Pons (tissue), 1 donor: ENCODE data around the gene TMPRSS3.

Source experiments
- DNase-seq: peaks from one replicate; pipeline ENCODE4 v3.0.0-alpha.2; 2016; ENCODE audit warnings: low spot score

The TMPRSS3 gene

GRCh38 chr21:42370894-42371654 lies 24.8 kb downstream of the TMPRSS3 start:
- no peak for DNase-seq

DNA sequence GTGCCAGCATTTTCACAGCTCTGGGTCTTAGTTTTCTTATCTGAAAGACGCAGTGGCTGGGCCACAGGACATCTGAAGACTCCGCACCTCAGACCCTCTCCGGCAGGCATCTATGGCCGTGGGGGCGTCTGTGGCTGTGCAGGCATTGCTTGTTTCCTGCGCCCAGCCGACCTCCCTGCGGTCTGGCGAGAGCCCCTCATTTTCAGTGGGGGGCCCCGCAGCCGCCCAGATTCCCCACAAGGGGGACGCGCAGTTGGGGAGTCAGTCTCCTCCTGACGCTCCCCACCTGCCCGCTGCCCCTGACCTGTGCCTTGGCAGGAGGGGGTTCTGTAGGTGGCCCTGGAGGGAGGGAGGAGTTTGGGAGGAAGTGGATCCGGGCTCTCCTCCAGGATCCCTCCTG lies 26.0 kb downstream of the TMPRSS3 start:
- no peak for DNase-seq

DNA sequence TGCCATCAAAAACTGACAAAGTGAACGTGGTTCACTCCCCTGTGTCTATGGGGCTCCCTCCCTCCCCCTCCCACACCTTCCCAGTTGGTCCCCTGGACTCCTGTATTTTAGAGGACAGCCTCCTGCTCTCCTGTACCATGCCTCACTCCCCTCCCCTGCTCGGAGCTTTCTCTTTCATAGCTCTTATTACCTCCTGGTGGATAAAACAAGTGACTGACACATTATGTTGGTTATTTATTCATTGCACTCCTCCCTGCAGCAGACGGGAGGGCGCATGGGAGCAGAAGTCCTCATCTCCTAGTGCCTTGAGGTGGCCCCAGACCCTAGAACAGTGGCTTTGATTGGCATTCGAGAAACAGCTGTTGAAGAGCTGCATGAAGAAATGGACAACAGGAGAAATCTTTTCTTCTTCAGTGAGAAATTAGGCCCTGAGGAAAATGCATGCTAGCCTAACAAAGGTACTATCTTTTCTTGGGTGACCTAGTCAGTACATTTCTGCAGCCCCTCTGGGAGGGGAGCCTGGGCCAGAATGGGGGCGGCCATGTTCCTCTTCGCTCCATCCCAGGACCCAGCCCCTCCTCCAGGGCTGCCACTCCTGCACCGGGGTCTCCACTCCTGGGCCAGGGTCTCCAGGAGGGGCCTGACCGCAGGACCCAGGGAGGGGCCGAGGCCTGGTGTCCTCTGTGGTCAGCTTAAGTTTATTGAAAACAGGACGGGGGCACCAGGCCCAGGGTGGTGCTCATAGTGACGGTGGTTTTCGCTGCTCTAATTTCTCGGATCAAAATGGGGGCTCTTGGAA lies 28.3 kb downstream of the TMPRSS3 start:
- no peak for DNase-seq

DNA sequence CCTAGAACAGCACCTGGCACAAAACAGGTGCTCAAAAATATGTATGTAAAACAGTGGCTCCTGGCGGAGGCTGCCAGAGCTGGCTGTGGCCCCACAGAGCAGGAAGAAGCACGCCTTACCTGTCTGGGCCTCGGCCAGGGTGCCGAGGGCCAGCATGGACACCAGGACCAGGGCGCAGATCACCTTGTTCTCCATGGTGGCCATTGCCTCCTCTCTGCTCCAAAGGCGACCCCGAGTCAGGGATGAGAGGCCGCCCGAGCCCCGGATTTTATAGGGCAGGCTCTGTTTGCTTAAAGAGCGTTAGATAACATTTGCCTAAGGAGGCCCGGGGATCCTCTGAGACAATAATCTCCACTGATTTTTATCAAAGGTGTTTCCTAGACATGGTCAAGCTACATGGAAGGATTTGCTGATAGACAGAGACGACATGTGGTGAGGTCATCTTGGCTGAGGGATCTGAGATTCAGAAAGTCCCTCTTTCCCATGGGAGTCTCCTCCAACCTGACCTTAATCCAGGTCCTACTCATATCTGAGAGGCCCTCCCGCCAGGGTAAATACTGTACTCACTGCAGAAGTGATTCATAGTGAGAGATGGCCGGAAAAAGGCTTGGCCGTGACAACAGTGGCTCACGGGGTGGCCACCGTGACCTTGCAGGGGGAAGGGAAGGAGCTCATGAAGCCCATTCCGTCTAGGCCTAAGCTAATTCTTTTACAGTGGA lies 29.4 kb downstream of the TMPRSS3 start, which contains the start of gene TFF1:
TFF1 (minus strand) TSS at position 244 of the 719 bp plus-strand sequence; CDS start at position 204, 40 bp downstream.
- no peak for DNase-seq

DNA sequence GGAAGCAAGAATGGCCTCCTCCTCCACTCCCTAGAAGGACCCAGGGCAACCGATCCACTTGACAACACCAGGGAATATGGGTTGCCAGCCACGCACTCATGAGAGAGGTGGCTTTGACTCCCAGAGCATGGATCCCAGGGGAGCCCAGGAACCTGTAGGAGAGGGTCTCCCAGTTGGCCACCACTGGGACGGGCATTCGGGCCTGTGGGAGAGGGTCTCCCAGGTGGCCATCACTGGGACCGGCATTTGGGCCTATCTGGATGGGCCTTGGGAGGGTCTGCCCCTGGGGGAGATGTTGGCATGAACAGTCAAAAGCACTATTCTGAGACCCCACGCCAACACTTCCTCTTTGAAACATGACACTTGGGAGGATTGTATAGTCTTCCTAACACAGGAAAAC lies 30.1 kb downstream of the TMPRSS3 start:
- DNase-seq = no peak

GRCh38 chr21:42364304-42364865 lies 31.5 kb downstream of the TMPRSS3 start:
- no peak for DNase-seq

- no peak for DNase-seq
These were observed 32.5 kb downstream of the TMPRSS3 start for GRCh38 chr21:42363312-42363711.

DNA sequence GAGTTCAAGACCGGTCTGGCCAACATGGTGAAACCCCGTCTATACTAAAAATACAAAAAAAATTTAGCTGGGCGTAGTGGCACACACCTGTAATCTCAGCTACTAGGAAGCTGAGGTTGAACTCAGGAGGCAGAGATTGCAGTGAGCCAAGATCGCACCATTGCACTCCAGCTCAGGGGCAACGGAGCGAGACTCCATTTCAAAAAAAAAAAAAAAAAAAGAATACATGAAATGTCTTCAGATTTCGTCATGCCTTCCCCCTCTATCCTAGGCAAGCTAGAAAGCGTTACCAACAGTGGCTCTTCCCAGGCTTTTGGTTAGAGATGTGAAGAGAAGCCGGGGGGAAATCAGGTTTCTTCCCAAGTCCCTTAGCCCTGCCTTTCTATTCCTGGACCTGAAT lies 33.2 kb downstream of the TMPRSS3 start:
- no peak for DNase-seq

DNA sequence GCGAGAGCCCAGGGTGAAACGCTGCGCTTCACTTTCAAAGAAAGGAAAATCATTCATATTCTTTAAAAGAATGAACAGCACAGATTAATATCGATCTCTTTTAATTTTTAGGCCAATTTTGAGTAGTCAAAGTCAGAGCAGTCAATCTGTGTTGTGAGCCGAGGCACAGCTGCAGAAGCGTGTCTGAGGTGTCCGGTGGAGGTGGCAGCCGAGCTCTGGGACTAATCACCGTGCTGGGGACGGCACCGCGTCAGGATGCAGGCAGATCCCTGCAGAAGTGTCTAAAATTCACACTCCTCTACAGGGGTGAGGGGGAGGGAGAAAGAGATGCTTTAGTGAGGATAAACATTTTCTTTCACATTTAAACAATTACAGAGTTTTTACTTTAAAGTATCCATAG lies 33.7 kb downstream of the TMPRSS3 start:
- DNase-seq = no peak

DNA sequence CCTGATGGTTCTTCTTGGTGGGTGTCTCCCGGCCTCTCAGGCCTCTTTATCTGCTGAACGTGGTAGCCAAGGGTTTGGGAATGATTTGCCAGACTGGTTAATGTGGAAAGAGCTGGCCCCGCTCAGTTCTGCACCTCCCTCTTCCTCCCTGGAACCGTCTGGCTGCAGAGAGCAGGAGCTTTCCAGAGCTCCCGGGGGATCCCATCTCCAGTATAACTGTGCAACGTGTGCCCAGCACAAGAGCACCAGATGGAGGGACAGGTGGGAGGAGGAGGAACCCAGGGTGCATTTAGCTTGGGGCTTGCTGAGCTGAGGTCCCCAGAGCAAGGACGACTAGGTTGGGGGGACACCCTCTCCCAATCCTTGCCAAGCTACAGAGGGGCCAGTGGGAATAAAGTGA lies 34.6 kb downstream of the TMPRSS3 start:
- no peak for DNase-seq

DNA sequence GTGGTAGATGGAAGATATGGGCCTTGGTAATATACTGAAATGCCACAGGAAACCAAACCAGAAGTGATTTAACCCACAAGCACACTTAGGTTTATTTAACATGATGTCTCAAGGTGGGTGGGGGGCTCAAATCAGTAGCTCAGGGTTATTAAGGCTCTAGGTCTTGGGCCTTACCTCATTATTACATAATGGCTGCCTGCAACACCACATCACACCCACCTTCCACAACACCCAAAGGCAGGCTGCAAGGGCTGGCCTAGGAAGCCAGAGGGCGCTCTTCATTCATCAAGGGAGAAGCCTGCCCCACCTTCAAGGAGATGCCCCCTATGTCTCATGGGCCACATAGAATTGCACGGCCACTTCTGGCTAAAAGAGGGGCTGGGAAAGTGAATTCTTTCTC lies 35.5 kb downstream of the TMPRSS3 start:
- DNase-seq = no peak

- DNase-seq = no peak
These were observed 36.9 kb downstream of the TMPRSS3 start for GRCh38 chr21:42358937-42359336.

DNA sequence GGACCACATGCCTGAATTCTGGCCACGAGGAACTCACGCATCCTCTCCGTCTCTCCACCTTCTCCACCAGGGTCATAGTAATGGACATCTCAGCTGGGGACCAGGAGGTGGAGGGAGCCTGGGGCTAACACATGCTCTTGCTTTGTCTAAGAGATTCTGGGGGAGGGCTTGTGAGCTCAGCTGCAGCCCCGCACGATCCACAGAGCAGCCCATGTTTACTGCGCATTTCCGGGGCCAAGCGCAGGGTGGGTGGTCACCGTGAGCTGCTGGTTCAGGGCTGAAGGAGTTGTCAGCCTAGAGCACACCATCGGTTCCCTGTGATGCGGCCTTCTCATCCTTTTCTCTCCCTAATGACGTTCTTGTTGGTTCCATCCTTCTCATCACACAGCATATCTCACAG lies 37.6 kb downstream of the TMPRSS3 start:
- no peak for DNase-seq

- no peak for DNase-seq
These were observed 38.5 kb downstream of the TMPRSS3 start for GRCh38 chr21:42357307-42357706.

- no peak for DNase-seq
These were observed 39.2 kb downstream of the TMPRSS3 start for GRCh38 chr21:42356650-42357049.

DNA sequence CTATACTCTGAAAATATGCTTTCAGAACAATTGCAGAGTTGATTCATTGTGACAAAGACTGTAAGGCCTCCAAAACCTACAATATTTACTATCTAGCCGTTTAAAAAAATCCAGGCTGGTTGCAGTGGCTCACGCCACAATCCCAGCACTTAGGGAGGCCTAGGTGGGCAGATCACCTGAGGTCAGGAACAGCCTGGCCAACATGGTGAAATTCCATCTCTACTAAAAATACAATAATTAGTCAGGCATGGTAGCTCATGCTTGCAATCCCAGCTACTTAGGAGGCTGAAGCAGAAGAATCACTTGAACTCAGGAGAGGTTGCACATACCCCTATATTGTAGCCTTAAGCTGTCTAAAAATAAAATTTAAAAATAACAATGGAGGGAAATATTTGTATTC lies 39.8 kb downstream of the TMPRSS3 start:
- no peak for DNase-seq

- no peak for DNase-seq
These were observed 42.2 kb downstream of the TMPRSS3 start for GRCh38 chr21:42353623-42354022.

- DNase-seq = no peak
These were observed 43.3 kb downstream of the TMPRSS3 start for GRCh38 chr21:42352441-42353095.

- no peak for DNase-seq
These were observed 44.0 kb downstream of the TMPRSS3 start for GRCh38 chr21:42351626-42352440.

DNA sequence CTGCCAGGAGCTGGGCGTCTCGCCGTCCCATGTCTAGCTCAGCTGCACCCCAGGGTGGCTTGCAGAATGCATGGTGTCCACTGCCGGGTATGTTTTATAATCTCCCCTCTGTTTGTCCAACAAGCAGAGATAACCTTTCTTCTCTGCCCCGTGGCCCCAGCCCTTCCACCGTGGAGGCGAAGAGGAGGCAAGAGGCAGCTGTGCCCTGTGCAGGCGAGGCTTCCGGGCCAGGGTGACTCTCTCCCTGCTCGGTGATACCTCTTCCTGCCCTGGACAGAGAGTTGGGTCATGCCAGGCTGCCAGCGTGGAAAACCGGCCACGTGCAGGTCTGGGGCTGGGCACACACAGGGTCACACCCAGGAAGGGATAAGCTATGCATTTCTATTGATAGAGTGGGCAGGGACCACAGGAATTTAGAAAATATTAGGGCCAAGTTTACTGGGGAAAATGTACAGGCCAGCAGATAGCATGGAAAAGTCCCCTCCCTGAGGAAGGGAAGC lies 44.9 kb downstream of the TMPRSS3 start, which contains the start of gene TFF2:
TFF2 (minus strand) TSS at position 68 of the 500 bp plus-strand sequence; CDS start at position 31, 37 bp downstream.
- DNase-seq = no peak
